Small intestine (tissue), 7 donors: ENCODE measurements around the gene SUDS3. TPM values are rescaled to one million over a fixed set of nuclear protein-coding genes. Genes with fewer than 3 reads are reported as not detected.
"Not testable (repeated sequence)": the region's sequence is repeated elsewhere in the genome, so short reads cannot be mapped to it uniquely, and the experiment has no call there.

Experiments
- DNase-seq, 2 donors: peaks; one replicate each; pipeline versions ENCODE4 v3.0.0 to v3.0.0-alpha.2; 2013
- FAIRE-seq: peaks from 2 replicates; lab custom pipeline; 2012; peaks lifted over from hg19 to GRCh38; lab: Jason Lieb, UNC
- H3K27ac ChIP-seq, 3 donors: one replicate each; pipeline ENCODE4 v1.5.1; 2013; ENCODE audit warnings: low read length in 2 of 3, mild to moderate bottlenecking in 2 of 3, control low read depth in 1 of 3, inconsistent platforms in 1 of 3, low read depth in 1 of 3, moderate library complexity in 1 of 3
- H3K27me3 ChIP-seq, 3 donors: one replicate each; pipeline ENCODE4 v1.6.1; 2013; ENCODE audit warnings: low read length in 3 of 3, inconsistent platforms in 1 of 3; ENCODE audit not compliant: control insufficient read depth in 3 of 3, insufficient read depth in 3 of 3
- H3K36me3 ChIP-seq, 3 donors: one replicate each; pipeline ENCODE4 v1.6.1; 2013; ENCODE audit warnings: low read length in 3 of 3, inconsistent platforms in 1 of 3, low read depth in 1 of 3, mild to moderate bottlenecking in 1 of 3, moderate library complexity in 1 of 3; ENCODE audit not compliant: control insufficient read depth in 3 of 3, insufficient read depth in 2 of 3
- H3K4me1 ChIP-seq, 3 donors: one replicate each; pipeline ENCODE4 v1.6.1; 2013; ENCODE audit warnings: low read length in 2 of 3, inconsistent platforms in 1 of 3, low read depth in 1 of 3, mild to moderate bottlenecking in 1 of 3, moderate library complexity in 1 of 3; ENCODE audit not compliant: control insufficient read depth in 3 of 3, insufficient read depth in 2 of 3
- H3K4me3 ChIP-seq, 3 donors: one replicate each; pipeline ENCODE4 v1.5.1; 2013; ENCODE audit warnings: low read length in 3 of 3, control low read depth in 1 of 3, inconsistent platforms in 1 of 3, low read depth in 1 of 3, mild to moderate bottlenecking in 1 of 3, moderate library complexity in 1 of 3
- H3K9me3 ChIP-seq, 2 donors: one replicate each; pipeline ENCODE4 v1.6.1; 2013; ENCODE audit warnings: low read depth in 1 of 2, low read length in 1 of 2; ENCODE audit not compliant: control insufficient read depth in 2 of 2, insufficient read depth in 1 of 2
- WGBS, 3 donors: extraction: QIAGEN DNeasy Blood & Tissue Kit; methylation state at CpG; one replicate each; pipeline ENCODE4 v1.1.7; 2013; 5-methylcytosine and 5-hydroxymethylcytosine counted together
- polyA plus RNA-seq, 4 donors: library from polyadenylated mRNA; stranded (reverse) in 3 of 4; unstranded in 1 of 4; fragments of 200-250 nt in 3 of 4; fragments of 120-200 nt in 1 of 4; gene quantifications; one replicate each; pipeline versions ENCODE4 v1.2.1 to v1.2.3, GENCODE V29; 2013
- donor health status: healthy with polysubstance abuse.
- donor health status: control.
- donor health status: control.
- donor health status: Bipolar disorder and iron deficiency.
- donor health status: healthy.

Gene SUDS3
- polyA plus RNA-seq, 4 donors: 8.4 to 33.6 (median 15.4) TPM

GRCh38 chr12:118350908-118351559 is 25.3 kb upstream of the SUDS3 start:
- H3K27ac ChIP-seq: no peak overlapping the region
- DNase-seq (peak in 1 of 2 donors; percentile 61), FAIRE-seq (no peak)
- no peaks in the 10 kb centered on the region for H3K27me3 ChIP-seq
- no peak overlapping the region for H3K4me3 ChIP-seq
- peaks cover 0 to 8% of the 10 kb centered on the region in 2 donors for H3K9me3 ChIP-seq
- peaks cover 4 to 23% (median 11%) of the 10 kb centered on the region in 3 donors for H3K4me1 ChIP-seq
- no peaks in the 10 kb centered on the region for H3K36me3 ChIP-seq
- 81 to 86% (median 84%) methylated on average over 6 of the region's 6 CpGs for WGBS, 3 donors

- 91 to 97% (median 95%) methylated on average over 4 of the region's 4 CpGs for WGBS, 3 donors
- Histone ChIP-seq H3K27ac (no peak overlapping the region), H3K4me3 (no peak overlapping the region), H3K36me3 (no peaks in the 10 kb centered on the region), H3K9me3 (peaks cover 0 to 8% of the 10 kb centered on the region in 2 donors), H3K27me3 (no peaks in the 10 kb centered on the region), H3K4me1 (peaks cover 4 to 15% (median 6%) of the 10 kb centered on the region in 3 donors)
- no peak for DNase-seq
- no peak for FAIRE-seq
These were observed 22.6 kb upstream of the SUDS3 start for GRCh38 chr12:118353721-118354120.

- not testable (repeated sequence) for H3K27me3 ChIP-seq, H3K9me3 ChIP-seq, H3K4me3 ChIP-seq, H3K27ac ChIP-seq, FAIRE-seq, DNase-seq, H3K36me3 ChIP-seq
- H3K4me1 ChIP-seq: peaks cover 4 to 14% (median 6%) of the 10 kb centered on the region in 3 donors
- 91 to 96% (median 94%) methylated on average over 4 of the region's 4 CpGs for WGBS, 3 donors
These were observed 21.9 kb upstream of the SUDS3 start for GRCh38 chr12:118354503-118354902.

- 78 to 90% (median 89%) methylated on average over 1 of the region's 1 CpG for WGBS, 3 donors
- FAIRE-seq (no peak), DNase-seq (no peak)
- Histone ChIP-seq H3K27me3 (no peaks in the 10 kb centered on the region), H3K9me3 (peaks cover 0 to 8% of the 10 kb centered on the region in 2 donors), H3K4me3 (no peak overlapping the region), H3K4me1 (peaks cover 4 to 14% (median 6%) of the 10 kb centered on the region in 3 donors), H3K36me3 (no peaks in the 10 kb centered on the region), H3K27ac (no peak overlapping the region)
These were observed 21.5 kb upstream of the SUDS3 start for GRCh38 chr12:118354903-118355302.

GRCh38 chr12:118355843-118356242 is 20.5 kb upstream of the SUDS3 start:
- Histone ChIP-seq H3K9me3 (peaks cover 0 to 8% of the 10 kb centered on the region in 2 donors), H3K27me3 (no peaks in the 10 kb centered on the region), H3K4me3 (no peak overlapping the region), H3K36me3 (no peaks in the 10 kb centered on the region), H3K4me1 (peaks cover 4 to 14% (median 6%) of the 10 kb centered on the region in 3 donors), H3K27ac (peak overlapping the region in 1 of 3 donors; percentile 78)
- 15 to 61% (median 43%) methylated on average over 1 of the region's 1 CpG for WGBS, 3 donors
- FAIRE-seq: no peak
- peak; percentile 62 to 69 for DNase-seq

GRCh38 chr12:118356809-118357256 is 19.5 kb upstream of the SUDS3 start:
- Histone ChIP-seq H3K36me3 (no peaks in the 10 kb centered on the region), H3K4me1 (peaks cover 4 to 14% (median 6%) of the 10 kb centered on the region in 3 donors), H3K27ac (peak overlapping the region; percentile 46 to 79 (median 78)), H3K4me3 (no peak overlapping the region), H3K9me3 (peaks cover 0 to 8% of the 10 kb centered on the region in 2 donors), H3K27me3 (no peaks in the 10 kb centered on the region)
- FAIRE-seq: peak; percentile 47
- WGBS, 3 donors: 17 to 25% (median 23%) methylated on average over 1 of the region's 1 CpG
- DNase-seq: peak in 1 of 2 donors; percentile 59

- 14 to 18% (median 16%) methylated on average over 7 of the region's 7 CpGs for WGBS, 3 donors
- Histone ChIP-seq H3K4me3 (no peak overlapping the region), H3K27ac (peak overlapping the region; percentile 4 to 78 (median 20)), H3K4me1 (peaks cover 4 to 14% (median 6%) of the 10 kb centered on the region in 3 donors), H3K27me3 (no peaks in the 10 kb centered on the region), H3K9me3 (peaks cover 0 to 8% of the 10 kb centered on the region in 2 donors), H3K36me3 (no peaks in the 10 kb centered on the region)
- DNase-seq (peak; percentile 63 to 79), FAIRE-seq (no peak)
These were observed 18.9 kb upstream of the SUDS3 start for GRCh38 chr12:118357257-118358007.

GRCh38 chr12:118358008-118358359 is 18.4 kb upstream of the SUDS3 start:
- WGBS, 3 donors: 59 to 64% (median 62%) methylated on average over 1 of the region's 1 CpG

More at GRCh38 chr12:118358008-118358359, 18.4 kb upstream of the SUDS3 start:
- Histone ChIP-seq H3K4me1 (peaks cover 4 to 14% (median 6%) of the 10 kb centered on the region in 3 donors), H3K27ac (peak overlapping the region in 1 of 3 donors; percentile 78), H3K27me3 (no peaks in the 10 kb centered on the region), H3K9me3 (peaks cover 0 to 8% of the 10 kb centered on the region in 2 donors), H3K4me3 (no peak overlapping the region), H3K36me3 (no peaks in the 10 kb centered on the region)
- DNase-seq: no peak
- FAIRE-seq: no peak
